HG03064 (cell line): ENCODE data around the gene OCSTAMP.

Experiments used
- ATAC-seq: cut with Tn5 transposase; IDR thresholded peaks from one replicate; pipeline ENCODE4 v1.9.1; 2021; ENCODE audit warnings: low read depth; ENCODE audit not compliant: unreplicated experiment

Gene OCSTAMP

DNA sequence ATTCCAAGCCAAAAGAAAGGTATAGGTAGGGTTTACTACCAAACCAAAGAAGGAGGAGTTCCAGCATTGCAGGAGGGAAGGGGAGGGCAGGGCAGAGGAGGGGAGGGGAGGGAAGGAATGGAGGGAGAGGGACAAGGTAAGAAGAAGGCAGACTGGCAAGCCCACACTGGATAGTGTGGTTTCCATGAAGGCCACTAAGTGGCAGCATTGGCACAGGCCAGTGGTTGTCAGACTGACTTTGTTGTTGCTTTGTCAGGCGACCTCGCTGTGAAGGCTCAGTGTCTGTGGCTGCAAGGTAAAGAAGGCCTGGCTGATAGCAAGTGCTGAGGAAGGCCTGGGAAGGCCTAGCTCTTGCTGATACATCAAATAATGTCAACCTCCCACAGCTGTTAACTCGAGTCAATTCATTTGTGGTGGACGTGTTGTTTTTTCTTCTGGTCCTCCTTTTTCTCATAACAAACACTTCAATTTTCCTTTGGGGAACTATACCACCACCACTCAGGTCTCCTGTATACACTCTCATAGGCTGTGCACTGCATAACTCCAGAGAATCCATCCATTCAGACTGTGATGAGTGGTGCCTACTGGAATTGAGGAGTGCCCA, 29.4 kb downstream of the OCSTAMP start:
- no peak for ATAC-seq

DNA sequence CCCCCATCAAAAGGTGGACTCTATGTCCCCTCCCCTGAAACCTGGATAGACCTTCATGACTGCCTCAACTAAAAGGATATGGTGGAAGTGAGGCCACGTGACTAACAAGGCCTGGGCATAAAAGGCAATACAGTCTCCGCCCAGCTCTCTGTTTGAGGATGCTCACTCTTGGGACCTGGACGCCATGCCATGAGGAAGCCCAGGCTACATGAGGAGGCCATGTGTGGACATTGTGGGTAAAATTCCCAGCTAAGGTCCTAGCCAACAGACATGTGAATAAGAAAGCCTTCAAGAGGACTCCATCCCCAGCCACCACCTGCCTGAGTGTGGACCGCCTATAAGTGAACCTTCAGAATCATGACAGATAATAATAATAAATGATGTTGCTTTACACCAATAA, 29.9 kb downstream of the OCSTAMP start:
- ATAC-seq = no peak

DNA sequence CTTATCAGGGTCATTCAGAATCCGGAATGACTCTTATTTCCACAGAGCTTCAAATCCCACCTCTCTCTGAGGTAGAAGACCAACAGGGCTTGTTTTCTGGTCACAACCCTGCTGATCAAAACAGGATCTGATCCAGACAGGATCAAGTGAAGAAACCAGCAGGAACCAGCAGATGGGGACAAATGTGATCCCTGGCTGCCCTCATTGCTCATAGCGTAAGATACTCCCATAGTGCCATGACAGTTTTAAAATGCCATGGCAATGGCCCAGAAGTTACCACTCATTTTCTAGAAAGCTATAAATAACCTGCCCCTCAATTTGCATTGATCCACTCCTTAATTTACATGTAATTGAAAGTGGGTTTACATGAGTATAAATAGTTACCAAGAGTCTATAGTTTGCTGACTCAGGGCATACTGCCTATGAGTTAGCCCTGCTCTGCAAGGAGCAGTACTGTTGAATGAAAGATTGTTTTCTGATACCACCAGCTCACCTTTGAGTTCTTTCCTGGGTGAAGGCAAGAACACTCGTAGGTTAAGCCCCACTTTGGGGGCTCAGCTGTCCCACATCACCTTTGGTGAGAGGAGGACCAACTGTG, 30.9 kb downstream of the OCSTAMP start:
- ATAC-seq = no peak

DNA sequence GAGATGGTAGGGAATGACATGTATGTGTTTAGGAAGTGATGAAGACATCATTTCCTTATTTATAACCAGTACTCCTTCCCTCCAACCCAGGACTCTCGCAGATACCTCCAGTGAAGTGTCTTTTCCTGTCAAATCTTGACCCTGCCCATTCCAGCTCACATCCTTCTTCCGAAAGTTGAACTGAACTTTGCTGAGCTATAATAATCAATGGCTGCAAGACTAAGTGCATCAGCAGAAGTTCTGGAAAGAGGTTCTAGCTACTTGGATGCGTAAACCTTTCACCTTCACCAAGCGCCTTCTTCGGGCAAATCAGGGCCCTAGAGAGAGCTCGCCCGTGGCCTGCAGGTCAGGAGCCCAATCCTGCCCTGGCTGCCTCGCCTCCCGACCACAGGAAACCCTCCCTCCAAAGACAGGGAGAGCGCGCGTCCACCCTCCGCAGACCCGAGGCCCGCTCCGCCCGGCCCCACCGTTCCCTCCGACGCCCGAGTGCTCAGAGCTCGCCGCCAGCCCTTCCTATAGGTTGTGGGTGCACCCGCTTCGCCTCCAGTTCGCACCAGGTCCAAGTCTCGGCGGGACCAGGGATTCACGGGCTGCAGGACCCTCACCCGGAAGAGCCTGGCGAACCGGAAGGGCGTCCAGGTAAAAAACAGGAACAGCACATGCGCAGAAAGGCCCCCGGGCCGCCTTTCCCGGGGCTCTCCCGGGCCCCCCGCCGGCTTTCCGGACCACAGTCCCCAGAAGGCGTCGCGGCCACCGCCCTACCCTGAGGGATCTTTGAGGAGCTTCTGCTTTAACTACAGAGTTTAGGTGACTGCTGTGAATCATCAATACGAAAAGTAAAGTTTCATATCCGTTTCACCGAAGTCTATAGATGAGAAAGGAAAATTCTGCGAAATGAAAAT, 37.3 kb downstream of the OCSTAMP start, which contains the start of gene ZNF334:
Gene ZNF334 (minus strand): TSS at position 617 of the 902 bp plus-strand sequence. CDS start 1,457 bp downstream, outside the sequence.
- ATAC-seq = no peak

DNA sequence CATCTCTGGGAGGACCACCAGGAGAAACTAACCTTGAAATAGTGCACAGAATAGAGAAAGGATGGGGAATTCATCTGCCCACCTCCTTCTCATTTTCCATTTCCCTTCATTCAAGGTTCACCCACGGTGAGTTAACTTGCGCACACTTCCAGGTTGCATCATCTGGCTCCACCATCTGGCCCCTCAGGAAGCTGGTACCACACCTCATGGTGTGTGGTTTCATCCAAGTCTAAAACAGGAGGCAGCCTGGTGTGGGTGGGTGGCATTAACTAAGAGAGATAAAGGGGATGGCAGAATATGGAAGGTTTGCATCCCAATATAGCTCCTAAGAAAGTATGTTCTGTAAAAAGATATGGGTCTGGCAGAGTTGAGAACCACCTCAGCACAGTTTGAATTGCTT, 40.9 kb downstream of the OCSTAMP start:
- ATAC-seq = no peak

DNA sequence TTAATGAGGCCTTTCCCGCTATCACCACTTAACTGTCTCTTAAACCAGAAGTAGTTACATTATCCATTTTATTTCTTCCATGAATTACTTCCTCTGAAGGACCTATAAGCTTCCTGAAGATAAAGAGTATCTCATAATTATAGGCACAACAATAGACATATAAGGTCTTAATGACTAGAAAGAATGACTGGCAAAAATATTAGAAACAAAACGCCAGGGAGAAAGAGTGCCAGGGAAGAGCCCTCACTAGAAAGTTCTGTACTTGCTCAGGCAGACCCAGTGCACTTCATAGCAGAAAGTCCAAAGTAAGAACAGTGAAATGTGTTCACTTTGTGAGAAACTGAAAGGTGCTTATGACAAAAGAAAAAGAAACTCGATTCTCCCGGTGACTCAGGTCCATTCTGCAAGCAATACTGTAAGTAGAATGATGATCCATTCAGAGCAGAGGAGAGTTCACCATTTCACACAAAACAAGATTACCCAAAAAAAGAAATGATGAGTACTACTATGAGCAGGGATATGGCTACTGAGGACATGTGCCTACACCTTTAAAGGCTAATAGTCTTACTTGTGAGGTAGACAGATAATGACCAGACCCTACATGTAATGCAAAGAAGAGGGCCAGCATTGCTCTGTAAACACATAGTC, 42.6 kb downstream of the OCSTAMP start:
- no peak for ATAC-seq

DNA sequence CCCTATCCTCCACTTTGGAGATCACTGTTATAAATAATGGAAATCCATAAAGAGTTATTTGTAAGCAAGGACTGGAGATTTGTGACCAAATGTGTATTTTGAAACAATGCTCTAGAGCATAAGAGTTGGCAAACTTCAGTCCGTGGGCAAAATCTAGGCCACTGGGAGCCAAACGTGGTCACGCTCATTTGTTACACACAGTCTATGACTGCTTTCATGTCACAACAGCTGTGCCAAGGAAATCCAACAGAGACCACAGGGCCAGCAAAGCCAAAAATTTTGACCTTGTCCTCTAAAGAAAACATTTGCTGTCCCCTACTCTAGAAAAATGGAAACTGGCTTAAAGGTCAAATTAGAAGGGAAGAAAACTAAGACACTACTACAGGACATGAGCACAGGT, 44.9 kb downstream of the OCSTAMP start:
- no peak for ATAC-seq

DNA sequence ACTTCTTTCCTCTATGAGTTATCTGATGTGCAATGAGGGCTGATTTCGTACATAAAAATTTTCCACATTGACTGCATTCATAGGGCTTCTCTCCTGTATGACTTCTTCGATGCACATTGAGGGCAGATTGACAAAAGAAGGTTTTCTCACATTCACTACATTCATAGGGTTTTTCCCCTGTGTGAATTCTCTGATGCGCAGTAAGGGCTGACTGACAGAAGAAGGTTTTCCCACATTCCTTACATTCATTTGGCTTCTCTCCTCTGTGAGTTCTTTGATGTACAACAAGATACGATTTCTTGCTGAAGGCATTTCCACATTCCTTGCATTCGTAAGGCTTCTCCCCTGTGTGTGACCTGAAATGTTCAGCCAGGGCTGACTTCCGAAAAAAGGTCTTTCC, 48.5 kb downstream of the OCSTAMP start:
- no peak for ATAC-seq

DNA sequence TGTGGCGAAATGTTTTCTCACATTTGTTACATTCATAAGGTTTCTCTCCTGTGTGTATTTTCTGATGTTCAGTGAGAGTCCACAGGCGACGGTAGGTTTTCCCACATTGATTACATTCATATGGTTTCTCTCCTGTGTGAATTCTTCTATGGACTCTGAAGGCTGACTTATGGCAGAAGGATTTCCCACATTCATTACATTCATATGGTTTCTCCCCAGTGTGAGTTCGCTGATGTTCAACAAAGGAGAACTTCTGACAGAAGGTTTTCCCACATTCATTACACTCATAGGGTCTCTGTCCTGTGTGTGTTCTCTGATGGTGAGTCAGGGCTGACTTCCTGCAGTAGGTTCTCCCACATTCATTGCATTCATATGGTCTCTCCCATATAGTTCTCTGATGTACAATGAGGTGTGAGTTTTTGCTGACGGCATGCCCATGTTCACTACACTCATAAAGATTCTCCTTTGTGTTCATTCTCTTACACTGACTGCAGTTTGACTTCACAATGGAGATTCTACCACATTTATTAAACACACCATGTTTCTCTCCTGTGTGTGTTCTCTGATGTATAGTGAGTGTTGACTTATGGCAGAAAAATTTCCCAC, 49.0 kb downstream of the OCSTAMP start:
- ATAC-seq = no peak

DNA sequence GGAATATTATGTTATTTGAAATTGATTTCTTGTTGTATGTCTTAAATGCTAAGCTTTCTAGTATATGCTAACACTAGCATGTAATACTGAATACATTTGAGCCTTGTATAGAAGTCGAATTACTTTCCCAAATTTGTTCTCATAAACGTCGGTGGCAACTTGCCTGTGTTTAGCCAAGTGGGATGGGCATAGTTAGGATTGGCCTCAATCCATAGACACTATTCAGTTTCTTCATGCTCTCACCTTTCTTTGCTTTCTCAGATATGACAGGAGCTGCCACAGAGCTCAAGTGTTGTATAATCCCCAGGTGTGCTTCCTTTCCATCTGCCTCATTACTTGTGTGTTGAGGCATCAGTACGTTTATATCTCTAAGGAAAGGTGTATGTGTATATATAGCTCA, 56.4 kb downstream of the OCSTAMP start:
- ATAC-seq = no peak

DNA sequence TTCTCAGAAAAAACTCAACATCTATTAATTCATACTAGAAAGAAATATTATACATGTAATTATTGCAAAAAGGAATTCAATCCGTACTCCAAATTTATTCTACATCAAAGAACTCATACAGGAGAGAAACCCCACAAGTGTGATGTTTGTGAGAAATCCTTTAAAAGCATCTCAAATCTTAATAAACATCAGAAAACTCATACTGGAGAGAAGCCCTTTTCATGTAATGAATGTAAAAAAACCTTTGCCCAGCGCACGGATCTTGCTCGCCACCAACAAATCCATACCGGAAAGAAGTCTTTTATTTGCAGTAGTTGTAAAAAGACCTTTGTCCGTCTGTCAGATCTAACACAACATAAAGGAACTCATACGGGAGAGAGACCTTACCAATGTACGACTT, 59.1 kb downstream of the OCSTAMP start:
- ATAC-seq = no peak
